OCI-LY1 (cell line): ENCODE results near the gene EFNB1.

Experiments used
- H2AFZ ChIP-seq: fragments of 200-600 bp; sonication (generic), shearing (Covaris generic); 2 replicates; pipeline ENCODE4 v1.6.0; 2014; ENCODE audit warnings: antibody characterized with exemption, mild to moderate bottlenecking, low read length
- H3F3A ChIP-seq: fragments of 200-600 bp; sonication (generic), shearing (Covaris generic); 2 replicates; pipeline ENCODE4 v1.6.0; 2014; ENCODE audit warnings: mild to moderate bottlenecking, antibody characterized with exemption, low read length, moderate library complexity; ENCODE audit not compliant: insufficient read depth
- H3K27ac ChIP-seq: fragments of 200-600 bp; sonication (generic); 2 replicates; pipeline ENCODE4 v1.5.1; 2014; ENCODE audit warnings: low read length, mixed run types, mild to moderate bottlenecking, low read depth; ENCODE audit not compliant: poor library complexity, severe bottlenecking
- H3K27me3 ChIP-seq: fragments of 200-600 bp; sonication (generic); 2 replicates; pipeline ENCODE4 v1.6.0; 2014; ENCODE audit warnings: antibody characterized with exemption, mild to moderate bottlenecking, low read length, moderate library complexity; ENCODE audit not compliant: insufficient read depth
- H3K36me3 ChIP-seq: fragments of 200-600 bp; sonication (generic); 2 replicates; pipeline ENCODE4 v1.6.1; 2014; ENCODE audit warnings: mild to moderate bottlenecking, antibody characterized with exemption, low read length, moderate library complexity, mixed read lengths; ENCODE audit not compliant: insufficient read depth
- H3K4me1 ChIP-seq: fragments of 200-600 bp; sonication (generic); 2 replicates; pipeline ENCODE4 v1.5.1; 2014; ENCODE audit warnings: mild to moderate bottlenecking, low read length, moderate library complexity; ENCODE audit not compliant: insufficient read depth, severe bottlenecking
- H3K4me2 ChIP-seq: fragments of 200-600 bp; sonication (generic), shearing (Covaris generic); 2 replicates; pipeline ENCODE4 v1.6.1; 2014; ENCODE audit warnings: low read length
- H3K4me3 ChIP-seq: fragments of 200-600 bp; sonication (generic); 2 replicates; pipeline ENCODE4 v1.5.1; 2014; ENCODE audit warnings: low read length, low read depth, mild to moderate bottlenecking, mixed read lengths; ENCODE audit not compliant: poor library complexity, severe bottlenecking
- H3K79me2 ChIP-seq: fragments of 200-600 bp; shearing (Covaris generic); 2 replicates; pipeline ENCODE4 v1.6.1; 2016; ENCODE audit warnings: mixed run types, low read length, mixed read lengths; ENCODE audit not compliant: insufficient read depth
- H3K9ac ChIP-seq: fragments of 200-600 bp; sonication (generic), shearing (Covaris generic); 2 replicates; pipeline ENCODE4 v1.6.1; 2014; ENCODE audit warnings: mild to moderate bottlenecking, low read length, mixed read lengths
- H3K9me2 ChIP-seq: fragments of 200-600 bp; sonication (generic), shearing (Covaris generic); 2 replicates; pipeline ENCODE4 v1.6.1; 2014; ENCODE audit warnings: low read depth, mild to moderate bottlenecking, low read length, mixed read lengths
- H3K9me3 ChIP-seq: fragments of 200-600 bp; shearing (Covaris generic); 2 replicates; pipeline ENCODE4 v1.6.1; 2014; ENCODE audit warnings: low read length, mixed read lengths
- H4K20me1 ChIP-seq: fragments of 200-600 bp; sonication (generic), shearing (Covaris generic); 2 replicates; pipeline ENCODE4 v1.6.0; 2016; ENCODE audit warnings: mild to moderate bottlenecking, low read length; ENCODE audit not compliant: insufficient read depth
- CTCF ChIP-seq: fragments of 200-600 bp; sonication (generic), shearing (Covaris generic); IDR thresholded peaks from 2 replicates; pipeline ENCODE4 v1.5.1; 2017; ENCODE audit warnings: mild to moderate bottlenecking, antibody characterized with exemption, low read length, moderate library complexity, mixed read lengths
- EZH2 ChIP-seq: fragments of 200-600 bp; sonication (generic), shearing (Covaris generic); IDR thresholded peaks from 2 replicates; pipeline ENCODE4 v1.8.0; 2017; ENCODE audit warnings: borderline replicate concordance, mixed run types, mild to moderate bottlenecking, antibody characterized with exemption, low read length, moderate library complexity, mixed read lengths

EFNB1 gene

GRCh38 chrX:68843992-68844391, 15.2 kb downstream of the EFNB1 start:
- Histone ChIP-seq H4K20me1 (no peaks in the 10 kb centered on the region), H3K27ac (no peak overlapping the region), H3K36me3 (no peaks in the 10 kb centered on the region), H3K4me1 (no peaks in the 10 kb centered on the region), H3K27me3 (no peaks in the 10 kb centered on the region), H3K4me2 (no peak overlapping the region), H3F3A (no peaks in the 10 kb centered on the region), H3K9me2 (no peaks in the 10 kb centered on the region), H2AFZ (no peak overlapping the region), H3K9ac (no peak overlapping the region), H3K79me2 (no peaks in the 10 kb centered on the region), H3K4me3 (no peak overlapping the region), H3K9me3 (no peaks in the 10 kb centered on the region)
- no peak for TF ChIP-seq EZH2
- no peak for TF ChIP-seq CTCF

DNA sequence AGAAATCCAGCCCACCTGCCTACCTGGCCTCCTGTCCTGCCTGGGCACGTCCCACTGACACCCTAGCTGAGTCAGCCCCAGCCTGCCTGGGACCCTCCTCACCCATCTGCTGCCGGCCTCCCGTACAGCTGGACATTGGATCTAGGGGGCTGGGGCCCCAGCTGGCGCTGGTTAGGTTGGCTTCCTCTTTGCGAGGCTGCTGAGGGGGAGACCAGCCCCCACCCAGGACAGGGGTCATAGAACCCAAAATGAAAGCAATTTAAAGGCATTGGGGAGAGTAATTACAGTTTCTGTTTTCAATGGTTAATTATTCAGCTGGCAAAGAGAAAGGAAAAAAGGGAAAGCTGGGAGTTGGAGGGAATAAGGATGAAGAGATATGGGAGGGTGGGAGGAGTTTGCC, 15.8 kb downstream of the EFNB1 start:
- TF ChIP-seq CTCF (no peak), EZH2 (no peak)

DNA sequence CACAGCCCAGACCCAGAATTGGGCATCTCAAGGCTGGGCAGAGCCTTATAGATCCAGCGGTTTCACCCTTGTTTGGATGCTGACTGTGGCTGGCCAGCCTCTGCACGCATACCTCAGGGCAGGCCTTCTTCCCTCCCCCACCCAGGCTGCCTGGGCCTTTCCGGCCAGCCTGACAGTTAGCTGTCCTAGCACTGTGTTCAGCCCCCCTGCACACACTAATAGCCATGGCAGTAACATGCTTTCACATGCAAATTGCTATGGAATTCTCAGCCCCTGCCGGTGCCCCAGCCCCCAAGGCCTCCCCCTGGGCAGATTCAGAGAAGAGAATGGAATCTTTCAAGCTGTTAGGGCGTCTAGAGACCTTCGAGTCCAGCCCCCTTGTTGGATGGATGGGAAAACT, 17.7 kb downstream of the EFNB1 start:
- H3K9me2 ChIP-seq: no peaks in the 10 kb centered on the region

More for the DNA sequence above, 15.8 kb downstream of the EFNB1 start:
- H4K20me1 ChIP-seq: no peaks in the 10 kb centered on the region
- no peaks in the 10 kb centered on the region for H3K4me1 ChIP-seq
- H3K36me3 ChIP-seq: no peaks in the 10 kb centered on the region
- no peak overlapping the region for H3K27ac ChIP-seq
- no peaks in the 10 kb centered on the region for H3K79me2 ChIP-seq
- no peak overlapping the region for H2AFZ ChIP-seq
- no peak overlapping the region for H3K9ac ChIP-seq
- no peaks in the 10 kb centered on the region for H3F3A ChIP-seq
- no peak overlapping the region for H3K4me3 ChIP-seq
- no peaks in the 10 kb centered on the region for H3K9me2 ChIP-seq
- H3K9me3 ChIP-seq: no peaks in the 10 kb centered on the region
- no peaks in the 10 kb centered on the region for H3K27me3 ChIP-seq
- no peak overlapping the region for H3K4me2 ChIP-seq

More for the DNA sequence above, 17.7 kb downstream of the EFNB1 start:
- TF ChIP-seq EZH2: no peak
- TF ChIP-seq CTCF: no peak
- Histone ChIP-seq H3K4me2 (no peak overlapping the region), H3K9ac (no peak overlapping the region), H3K4me3 (no peak overlapping the region), H3K9me3 (no peaks in the 10 kb centered on the region), H3F3A (no peaks in the 10 kb centered on the region), H3K4me1 (no peaks in the 10 kb centered on the region), H3K36me3 (no peaks in the 10 kb centered on the region), H4K20me1 (no peaks in the 10 kb centered on the region), H3K27ac (no peak overlapping the region), H3K79me2 (no peaks in the 10 kb centered on the region), H3K27me3 (no peaks in the 10 kb centered on the region), H2AFZ (no peak overlapping the region)
